NAMALWA (cell line): ENCODE data around the gene SYT3.
"Not testable (repeated sequence)": the region's sequence is repeated elsewhere in the genome, so short reads cannot be mapped to it uniquely, and the experiment has no call there.

ENCODE experiments used
- DNase-seq: peaks from one replicate; pipeline ENCODE4 v3.0.0-alpha.2; 2015; ENCODE audit warnings: low spot score

The SYT3 gene

DNA sequence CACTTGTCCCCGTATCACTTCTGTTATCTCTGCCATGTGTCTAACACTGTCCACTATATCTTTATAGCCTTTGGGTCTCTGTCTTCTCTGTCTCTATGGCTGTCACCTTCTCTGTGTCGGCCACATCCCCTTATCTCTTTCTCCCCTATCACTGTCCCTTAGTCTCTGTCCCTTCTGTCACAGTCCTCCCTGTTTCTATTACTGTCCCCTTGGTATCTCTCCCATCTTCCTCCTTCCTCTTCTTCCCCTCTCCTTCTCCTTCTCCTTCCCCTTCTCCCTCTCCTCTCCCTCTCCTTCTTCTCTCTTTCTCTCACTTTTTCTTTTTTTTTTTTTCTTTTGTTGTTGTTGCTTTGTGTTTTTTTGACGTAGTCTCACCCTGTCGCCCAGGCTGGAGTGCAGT is 36.7 kb downstream of the SYT3 start:
- no peak for DNase-seq

DNA sequence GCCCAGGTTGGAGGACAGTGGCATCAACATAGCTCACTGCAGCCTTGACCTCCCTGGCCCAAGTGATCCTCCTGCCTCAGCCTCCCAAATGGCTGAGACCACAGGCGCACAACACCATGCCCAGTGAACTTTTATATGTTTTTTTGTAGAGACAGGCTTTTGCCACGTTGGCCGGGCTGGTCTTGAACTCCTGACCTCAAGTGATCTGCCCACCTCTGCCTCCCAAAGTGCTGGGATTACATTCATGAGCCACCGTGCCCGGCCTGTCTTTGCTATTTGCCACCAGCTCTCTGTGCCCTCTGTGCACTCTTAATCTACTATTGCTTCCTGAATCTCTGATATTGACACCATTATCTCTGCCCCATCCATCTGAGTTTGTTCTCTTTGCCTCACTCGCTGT is 37.2 kb downstream of the SYT3 start:
- DNase-seq = no peak

- no peak for DNase-seq
Observed at GRCh38 chr19:50602089-50602422, 37.6 kb downstream of the SYT3 start.

- DNase-seq = no peak
Observed at GRCh38 chr19:50601407-50602088, 38.1 kb downstream of the SYT3 start.

DNA sequence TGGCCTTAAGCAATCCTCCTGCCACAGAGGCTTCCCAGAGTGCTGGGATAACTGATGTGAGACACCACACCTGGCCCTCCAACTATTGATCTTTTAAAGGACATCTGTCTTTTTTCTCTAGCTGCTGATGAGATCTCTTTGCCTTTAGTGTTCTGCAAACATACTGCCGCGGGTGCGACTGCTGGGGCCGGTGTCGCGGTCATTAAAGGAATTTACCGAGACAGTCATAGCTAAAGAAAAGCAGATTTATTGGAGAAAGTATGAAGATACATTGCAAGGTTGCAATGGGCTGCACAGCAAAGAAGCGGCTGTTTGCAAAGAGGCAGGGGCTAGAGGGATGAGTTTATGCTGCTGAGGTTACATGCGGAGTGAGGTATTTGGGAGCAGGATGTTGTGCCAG is 40.3 kb downstream of the SYT3 start:
- no peak for DNase-seq

DNA sequence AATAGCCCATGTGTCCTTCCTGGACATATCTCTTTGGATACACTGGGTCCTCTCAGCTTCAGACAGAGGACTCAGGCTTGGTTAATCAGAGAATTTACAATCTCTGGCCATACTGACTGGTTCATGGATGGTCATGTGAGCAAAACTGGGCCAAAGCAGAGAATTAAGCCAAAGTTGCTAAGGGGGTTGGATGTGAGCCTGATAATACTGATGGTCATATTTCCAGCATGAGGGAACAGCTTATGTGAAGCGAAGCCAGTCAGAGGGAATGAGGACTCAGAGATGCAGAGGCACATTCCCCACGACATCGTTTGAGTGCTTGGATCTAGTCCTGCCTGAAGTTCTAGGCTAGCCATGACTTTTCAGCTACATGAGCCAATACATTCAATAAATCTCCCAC is 49.5 kb downstream of the SYT3 start:
- no peak for DNase-seq

DNA sequence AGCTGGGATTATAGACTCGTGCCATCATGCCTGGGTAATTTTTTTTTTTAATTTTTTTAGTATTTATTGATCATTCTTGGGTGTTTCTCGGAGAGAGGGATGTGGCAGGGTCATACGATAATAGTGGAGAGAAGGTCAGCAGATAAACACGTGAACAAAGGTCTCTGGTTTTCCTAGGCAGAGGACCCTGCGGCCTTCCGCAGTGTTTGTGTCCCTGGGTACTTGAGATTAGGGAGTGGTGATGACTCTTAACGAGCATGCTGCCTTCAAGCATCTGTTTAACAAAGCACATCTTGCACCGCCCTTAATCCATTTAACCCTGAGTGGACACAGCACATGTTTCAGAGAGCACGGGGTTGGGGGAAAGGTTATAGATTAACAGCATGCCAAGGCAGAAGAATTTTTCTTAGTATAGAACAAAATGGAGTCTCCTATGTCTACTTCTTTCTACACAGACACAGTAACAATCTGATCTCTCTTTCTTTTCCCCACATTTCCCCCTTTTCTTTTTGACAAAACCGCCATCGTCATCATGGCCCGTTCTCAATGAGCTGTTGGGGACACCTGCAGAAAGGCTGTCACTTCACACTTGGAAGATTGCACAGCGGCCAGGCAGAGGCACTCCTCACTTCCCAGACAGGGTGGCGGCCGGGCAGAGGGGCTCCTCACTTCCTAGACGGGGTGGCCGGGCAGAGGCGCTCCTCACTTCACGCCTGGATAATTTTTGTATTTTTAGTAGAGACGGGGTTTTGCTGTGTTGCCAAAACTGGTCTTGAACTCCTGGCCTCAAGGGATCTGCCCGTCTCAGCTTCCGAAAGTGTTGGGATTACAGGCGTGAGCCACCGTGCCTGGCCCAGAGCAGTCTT is 57.7 kb downstream of the SYT3 start:
- DNase-seq = not testable (repeated sequence)

GRCh38 chr19:50580970-50581634 is 58.6 kb downstream of the SYT3 start:
- DNase-seq = no peak

DNA sequence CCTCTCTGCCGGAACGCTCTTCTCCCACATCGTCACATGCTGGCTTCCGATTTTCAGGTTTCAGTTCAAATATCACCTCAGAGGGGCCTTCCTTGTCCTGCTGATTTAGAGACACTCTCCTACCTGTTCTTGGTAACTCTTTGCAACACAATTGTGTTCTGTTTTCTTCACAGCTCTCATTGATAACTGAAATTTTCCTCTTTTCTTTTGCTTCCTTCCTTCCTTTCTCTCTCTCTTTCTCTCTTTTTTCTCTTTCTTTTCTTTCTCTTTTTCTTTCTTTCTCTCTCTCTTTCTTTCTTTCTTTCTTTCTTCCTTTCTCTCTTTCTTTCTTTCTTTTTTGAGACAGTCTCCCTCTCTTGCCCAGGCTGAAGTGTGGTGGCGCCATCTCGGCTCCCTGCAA is 59.4 kb downstream of the SYT3 start:
- no peak for DNase-seq

GRCh38 chr19:50576769-50577168 is 62.9 kb downstream of the SYT3 start:
- DNase-seq = not testable (repeated sequence)

GRCh38 chr19:50573741-50574461 is 65.8 kb downstream of the SYT3 start:
- no peak for DNase-seq
